Esophagus squamous epithelium (tissue), 5 donors: Measurements from ENCODE around the gene PAX3. TPM values are rescaled to one million over a fixed set of nuclear protein-coding genes. Genes with fewer than 3 reads are reported as not detected.

ENCODE experiments used
- DNase-seq: peaks from one replicate; lab custom pipeline; 2025; lab: John Stamatoyannopoulos, UW
- H3K27ac ChIP-seq, 4 donors: fragments of 200-600 bp; sonication (generic); one replicate each; pipeline ENCODE4 v1.5.1; 2016 to 2019; ENCODE audit warnings: mild to moderate bottlenecking in 1 of 4
- H3K27me3 ChIP-seq, 4 donors: fragments of 200-600 bp; sonication (generic); 1 replicate in 3 of 4; 2 replicates in 1 of 4; pipeline versions ENCODE4 v1.5.1 to v1.6.0; 2017 to 2021; ENCODE audit warnings: antibody characterized with exemption in 1 of 4
- H3K36me3 ChIP-seq, 3 donors: fragments of 200-600 bp; sonication (generic); one replicate each; pipeline ENCODE4 v1.5.1; 2016 to 2019
- H3K4me1 ChIP-seq, 3 donors: fragments of 200-600 bp; sonication (generic); one replicate each; pipeline ENCODE4 v1.5.1; 2017 to 2019
- H3K4me3 ChIP-seq, 4 donors: fragments of 200-600 bp; sonication (generic); 1 replicate in 3 of 4; 2 replicates in 1 of 4; pipeline ENCODE4 v1.5.1; 2016 to 2019; ENCODE audit warnings: mild to moderate bottlenecking in 2 of 4, moderate library complexity in 1 of 4
- H3K9me3 ChIP-seq, 3 donors: fragments of 200-600 bp; sonication (generic); one replicate each; pipeline ENCODE4 v1.5.1; 2016 to 2019
- CTCF ChIP-seq, 6 experiments: fragments of 450-650 bp in 4 of 6; fragments of 200-600 bp in 2 of 6; sonication (generic) in 2 of 6; IDR thresholded peaks; one replicate each; pipeline ENCODE4 v1.5.1; 2016 to 2019; ENCODE audit warnings: antibody characterized with exemption in 6 of 6, mild to moderate bottlenecking in 4 of 6, moderate library complexity in 4 of 6
- POLR2A ChIP-seq, 4 donors: fragments of 450-650 bp; IDR thresholded peaks; one replicate each; pipeline ENCODE4 v1.6.1; 2017; ENCODE audit warnings: antibody characterized with exemption in 4 of 4, mild to moderate bottlenecking in 4 of 4, moderate library complexity in 3 of 4
- WGBS, 2 donors: methylation state at CpG; one replicate each; pipeline ENCODE4 v1.1.5; 2018; 5-methylcytosine and 5-hydroxymethylcytosine counted together
- intact Hi-C: fragments of 100-400 bp; cut with DNase I; formaldehyde crosslinking; loops from one replicate; pipeline ENCODE4 v1.15.0; 2022
- total RNA-seq, 4 donors: library from RNA; depleted of rRNA; stranded (reverse); fragments of >200 nt; gene quantifications; one replicate each; pipeline ENCODE4 v1.1.0, GENCODE V29; 2016
- donor health status: DM: yes; HTN: yes; CAD: no.

The PAX3 gene
- total RNA-seq, 4 donors from 2014 or later = not detected

GRCh38 chr2:222306393-222307142 lies 7.8 kb upstream of the PAX3 start:
- WGBS, 2 donors = 2 to 7% methylated on average over 17 to 18 of the region's 27 CpGs
- intact Hi-C loops = no loop called here
- H3K9me3 ChIP-seq = no peaks in the 10 kb centered on the region
- H3K4me3 ChIP-seq = peak overlapping the region; percentile 25 to 69 (median 46)
- no peak overlapping the region for H3K27ac ChIP-seq
- peaks cover 23 to 62% (median 28%) of the 10 kb centered on the region in 3 donors for H3K4me1 ChIP-seq
- H3K36me3 ChIP-seq = no peaks in the 10 kb centered on the region
- H3K27me3 ChIP-seq = peaks cover 41 to 100% (median 85%) of the 10 kb centered on the region in 4 donors
- no peak for TF ChIP-seq POLR2A (IDR thresholded peaks at IDR 0.05)
- TF ChIP-seq CTCF (IDR thresholded peaks at IDR 0.05) = no peak
- no peak for DNase-seq

- H3K36me3 ChIP-seq = no peaks in the 10 kb centered on the region
- DNase-seq = no peak
- no peak for TF ChIP-seq CTCF (IDR thresholded peaks at IDR 0.05)
- TF ChIP-seq POLR2A (IDR thresholded peaks at IDR 0.05) = no peak
- H3K9me3 ChIP-seq = no peaks in the 10 kb centered on the region
- no peak overlapping the region for H3K27ac ChIP-seq
- intact Hi-C loops = no loop called here
- WGBS, 2 donors = 0% methylated on average over 5 to 48 of the region's 66 CpGs
- peaks cover 41 to 100% (median 86%) of the 10 kb centered on the region in 4 donors for H3K27me3 ChIP-seq
- peaks cover 23 to 65% (median 33%) of the 10 kb centered on the region in 3 donors for H3K4me1 ChIP-seq
- H3K4me3 ChIP-seq = peak overlapping the region; percentile 25 to 69 (median 46)
These were observed 7.0 kb upstream of the PAX3 start for GRCh38 chr2:222305516-222306392.

DNA sequence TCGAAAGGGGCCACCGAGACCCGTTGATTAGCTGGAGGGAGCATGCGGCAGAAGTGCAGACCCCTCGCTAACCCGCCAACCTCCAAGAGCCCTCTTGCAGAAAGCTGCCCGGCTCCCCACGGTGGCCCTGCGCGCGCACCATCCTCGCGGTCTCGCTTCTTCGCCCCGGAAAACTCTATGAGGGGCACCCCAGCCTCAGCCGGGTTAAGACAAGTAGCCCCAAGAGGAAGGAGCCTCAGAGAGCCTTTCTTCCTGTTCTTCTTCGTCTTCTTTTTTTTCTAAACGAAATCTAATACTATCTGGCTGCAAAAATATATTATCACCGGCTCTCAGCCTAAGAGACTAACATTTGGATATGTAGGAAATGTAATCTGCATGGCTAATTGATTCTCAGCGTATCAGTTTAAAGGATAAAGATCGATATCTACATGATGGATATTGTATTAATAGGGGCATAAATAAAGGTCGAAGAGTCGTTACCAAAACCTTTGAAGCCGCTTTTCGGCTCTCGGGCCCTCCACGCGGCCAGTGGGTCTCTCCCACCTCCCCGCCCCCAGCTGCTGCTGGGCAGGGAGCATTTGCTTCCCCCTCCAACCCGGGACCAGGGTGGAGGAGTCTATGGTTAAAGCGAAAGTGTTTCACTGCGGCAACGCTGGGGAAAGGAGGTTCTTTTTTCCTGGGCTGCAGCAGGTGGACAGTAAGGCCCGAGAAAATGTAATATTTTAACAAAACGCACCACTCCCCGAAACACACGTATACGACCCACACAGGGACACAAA lies 6.1 kb upstream of the PAX3 start:
- 14 to 18% methylated on average over 30 to 34 of the region's 39 CpGs for WGBS, 2 donors
- no peak for DNase-seq
- Histone ChIP-seq H3K27ac (no peak overlapping the region), H3K27me3 (peaks cover 49 to 100% (median 86%) of the 10 kb centered on the region in 4 donors), H3K36me3 (no peaks in the 10 kb centered on the region), H3K4me1 (peaks cover 23 to 67% (median 33%) of the 10 kb centered on the region in 3 donors), H3K9me3 (no peaks in the 10 kb centered on the region), H3K4me3 (peak overlapping the region in 3 of 4 donors; percentile 41 to 69 (median 52))
- TF ChIP-seq POLR2A (IDR thresholded peaks at IDR 0.05) (no peak), CTCF (IDR thresholded peaks at IDR 0.05) (no peak)
- intact Hi-C loops = no loop called here

GRCh38 chr2:222303828-222304736 lies 5.3 kb upstream of the PAX3 start:
- intact Hi-C loops = no loop called here
- Histone ChIP-seq H3K9me3 (no peaks in the 10 kb centered on the region), H3K36me3 (no peaks in the 10 kb centered on the region), H3K27me3 (peaks cover 55 to 100% (median 87%) of the 10 kb centered on the region in 4 donors), H3K4me1 (peaks cover 23 to 75% (median 36%) of the 10 kb centered on the region in 3 donors), H3K4me3 (peak overlapping the region in 1 of 4 donors; percentile 69), H3K27ac (no peak overlapping the region)
- no peak for DNase-seq
- TF ChIP-seq POLR2A (IDR thresholded peaks at IDR 0.05) (no peak), CTCF (IDR thresholded peaks at IDR 0.05) (no peak)
- 14 to 15% methylated on average over 18 to 25 of the region's 38 CpGs for WGBS, 2 donors
